Tibial artery (tissue), 4 donors: ENCODE data around the gene SCNN1B.
"Not testable (repeated sequence)": the region's sequence is repeated elsewhere in the genome, so short reads cannot be mapped to it uniquely, and the experiment has no call there.

ENCODE experiments used
- DNase-seq, 2 donors: peaks; one replicate each; pipeline ENCODE4 v3.0.0-alpha.2; 2019
- H3K27ac ChIP-seq, 2 donors: fragments of 200-600 bp; sonication (generic) in 1 of 2; 1 replicate in 1 of 2; 2 replicates in 1 of 2; pipeline ENCODE4 v1.5.1; 2018 to 2019; ENCODE audit warnings: mild to moderate bottlenecking in 1 of 2
- H3K27me3 ChIP-seq, 2 donors: fragments of 200-600 bp; sonication (generic) in 1 of 2; one replicate each; pipeline versions ENCODE4 v1.5.1 to v1.6.0; 2016 to 2019
- H3K36me3 ChIP-seq, 3 donors: fragments of 200-600 bp; sonication (generic) in 2 of 3; one replicate each; pipeline ENCODE4 v1.5.1; 2016 to 2019; ENCODE audit warnings: mild to moderate bottlenecking in 2 of 3
- H3K4me1 ChIP-seq, 4 donors: fragments of 200-600 bp; sonication (generic) in 2 of 4; 1 replicate in 3 of 4; 2 replicates in 1 of 4; pipeline ENCODE4 v1.5.1; 2016 to 2019
- H3K4me3 ChIP-seq, 2 donors: fragments of 200-600 bp; sonication (generic) in 1 of 2; 1 replicate in 1 of 2; 2 replicates in 1 of 2; pipeline ENCODE4 v1.5.1; 2018 to 2019; ENCODE audit warnings: mild to moderate bottlenecking in 2 of 2
- H3K9me3 ChIP-seq, 3 donors: fragments of 200-600 bp; sonication (generic) in 1 of 3; one replicate each; pipeline ENCODE4 v1.5.1; 2016 to 2019
- intact Hi-C: fragments of 100-400 bp; cut with DNase I; formaldehyde crosslinking; loops from one replicate; pipeline ENCODE4 v1.15.0; 2023; ENCODE audit warnings: low total_unique reads
- TF ChIP-seq, protein P1 (sequence below), 2 experiments: fragments of 200-600 bp in 1 of 2; fragments of 450-650 bp in 1 of 2; IDR thresholded peaks; one replicate each; pipeline ENCODE4 v1.5.1; 2017 to 2019; ENCODE audit warnings: antibody characterized with exemption in 2 of 2, mild to moderate bottlenecking in 1 of 2, moderate library complexity in 1 of 2

Gene SCNN1B

DNA sequence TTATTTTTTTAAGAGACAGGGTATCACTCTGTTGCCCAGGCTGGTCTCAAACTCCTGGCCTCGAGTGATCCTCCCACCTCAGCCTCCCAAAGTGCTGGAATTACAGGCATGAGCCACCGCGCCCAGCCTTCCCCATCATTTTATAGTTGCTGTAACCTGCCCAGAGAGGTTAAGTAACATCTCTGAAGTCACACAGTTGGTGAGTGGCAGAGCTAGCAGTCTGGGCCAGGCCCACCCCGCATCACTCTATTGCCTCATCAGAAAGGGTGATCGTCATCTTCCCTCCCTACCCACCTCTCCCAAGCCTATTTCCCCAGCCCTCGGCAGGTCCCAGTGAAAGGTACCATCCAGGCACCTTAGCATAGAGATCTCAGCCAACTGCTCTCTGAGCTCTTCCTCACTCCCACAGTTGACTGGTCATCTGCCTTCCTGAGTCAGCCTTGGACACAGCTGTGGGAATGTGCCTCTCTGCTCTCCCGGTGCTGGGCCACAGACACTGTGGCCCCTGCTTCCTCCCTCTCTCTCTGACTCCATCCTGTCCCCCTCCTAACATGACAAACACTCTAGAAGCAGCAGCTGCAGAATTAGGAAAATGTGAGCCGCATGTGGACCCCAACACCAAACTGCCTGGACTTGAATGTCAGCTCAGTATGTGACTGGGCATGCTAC, 57.1 kb downstream of the SCNN1B start:
- Histone ChIP-seq H3K27me3 (peaks cover 0 to 13% of the 10 kb centered on the region in 2 donors), H3K4me3 (no peak overlapping the region), H3K36me3 (no peaks in the 10 kb centered on the region), H3K27ac (no peak overlapping the region), H3K9me3 (no peaks in the 10 kb centered on the region), H3K4me1 (no peaks in the 10 kb centered on the region)
- TF ChIP-seq, protein P1, sequence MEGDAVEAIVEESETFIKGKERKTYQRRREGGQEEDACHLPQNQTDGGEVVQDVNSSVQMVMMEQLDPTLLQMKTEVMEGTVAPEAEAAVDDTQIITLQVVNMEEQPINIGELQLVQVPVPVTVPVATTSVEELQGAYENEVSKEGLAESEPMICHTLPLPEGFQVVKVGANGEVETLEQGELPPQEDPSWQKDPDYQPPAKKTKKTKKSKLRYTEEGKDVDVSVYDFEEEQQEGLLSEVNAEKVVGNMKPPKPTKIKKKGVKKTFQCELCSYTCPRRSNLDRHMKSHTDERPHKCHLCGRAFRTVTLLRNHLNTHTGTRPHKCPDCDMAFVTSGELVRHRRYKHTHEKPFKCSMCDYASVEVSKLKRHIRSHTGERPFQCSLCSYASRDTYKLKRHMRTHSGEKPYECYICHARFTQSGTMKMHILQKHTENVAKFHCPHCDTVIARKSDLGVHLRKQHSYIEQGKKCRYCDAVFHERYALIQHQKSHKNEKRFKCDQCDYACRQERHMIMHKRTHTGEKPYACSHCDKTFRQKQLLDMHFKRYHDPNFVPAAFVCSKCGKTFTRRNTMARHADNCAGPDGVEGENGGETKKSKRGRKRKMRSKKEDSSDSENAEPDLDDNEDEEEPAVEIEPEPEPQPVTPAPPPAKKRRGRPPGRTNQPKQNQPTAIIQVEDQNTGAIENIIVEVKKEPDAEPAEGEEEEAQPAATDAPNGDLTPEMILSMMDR (IDR thresholded peaks at IDR 0.05): no peak
- intact Hi-C loops: no loop called here
- peak in 1 of 2 donors; percentile 32 for DNase-seq

- no peaks in the 10 kb centered on the region for H3K4me1 ChIP-seq
- TF ChIP-seq, protein P1 (IDR thresholded peaks at IDR 0.05): no peak
- H3K9me3 ChIP-seq: no peaks in the 10 kb centered on the region
- no peak overlapping the region for H3K4me3 ChIP-seq
- DNase-seq: no peak
- H3K36me3 ChIP-seq: no peaks in the 10 kb centered on the region
- H3K27ac ChIP-seq: no peak overlapping the region
- H3K27me3 ChIP-seq: peaks cover 0 to 12% of the 10 kb centered on the region in 2 donors
- intact Hi-C loops: no loop called here
These were observed 60.6 kb downstream of the SCNN1B start for GRCh38 chr16:23362460-23363317.

- H3K27ac ChIP-seq: no peak overlapping the region
- no peaks in the 10 kb centered on the region for H3K9me3 ChIP-seq
- no peaks in the 10 kb centered on the region for H3K4me1 ChIP-seq
- H3K27me3 ChIP-seq: peaks cover 0 to 2% of the 10 kb centered on the region in 2 donors
- TF ChIP-seq, protein P1 (IDR thresholded peaks at IDR 0.05): no peak
- H3K4me3 ChIP-seq: no peak overlapping the region
- H3K36me3 ChIP-seq: no peaks in the 10 kb centered on the region
- intact Hi-C loops: no loop called here
- DNase-seq: no peak
These were observed 63.6 kb downstream of the SCNN1B start for GRCh38 chr16:23365602-23366240.

DNA sequence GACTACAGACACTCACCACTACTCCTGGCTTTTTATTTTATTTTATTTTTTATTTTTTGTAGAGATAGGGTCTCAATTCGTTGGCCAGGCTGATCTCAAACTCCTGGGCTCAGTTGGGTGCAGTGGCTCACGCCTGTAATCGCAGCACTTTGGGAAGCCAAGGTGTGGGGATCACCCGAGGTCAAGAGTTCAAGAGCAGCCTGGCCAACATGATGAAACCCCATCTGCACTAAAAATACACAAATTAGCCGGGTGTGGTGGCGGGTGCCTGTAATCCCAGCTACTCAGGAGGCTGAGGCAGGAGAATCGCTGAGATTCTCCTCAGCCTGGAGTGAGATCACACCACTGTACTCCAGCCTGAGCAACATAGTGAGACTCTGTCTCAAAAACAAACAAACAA, 64.2 kb downstream of the SCNN1B start:
- intact Hi-C loops, H3K4me1 ChIP-seq, H3K27me3 ChIP-seq, H3K9me3 ChIP-seq, H3K36me3 ChIP-seq, H3K4me3 ChIP-seq, H3K27ac ChIP-seq, DNase-seq: not testable (repeated sequence)

GRCh38 chr16:23367564-23367963, 65.5 kb downstream of the SCNN1B start:
- intact Hi-C loops: no loop called here
- Histone ChIP-seq H3K27me3 (peaks cover 0 to 15% of the 10 kb centered on the region in 2 donors), H3K27ac (no peak overlapping the region), H3K36me3 (no peaks in the 10 kb centered on the region), H3K4me1 (no peaks in the 10 kb centered on the region), H3K9me3 (no peaks in the 10 kb centered on the region), H3K4me3 (no peak overlapping the region)
- TF ChIP-seq, protein P1 (IDR thresholded peaks at IDR 0.05): no peak
- DNase-seq: no peak

DNA sequence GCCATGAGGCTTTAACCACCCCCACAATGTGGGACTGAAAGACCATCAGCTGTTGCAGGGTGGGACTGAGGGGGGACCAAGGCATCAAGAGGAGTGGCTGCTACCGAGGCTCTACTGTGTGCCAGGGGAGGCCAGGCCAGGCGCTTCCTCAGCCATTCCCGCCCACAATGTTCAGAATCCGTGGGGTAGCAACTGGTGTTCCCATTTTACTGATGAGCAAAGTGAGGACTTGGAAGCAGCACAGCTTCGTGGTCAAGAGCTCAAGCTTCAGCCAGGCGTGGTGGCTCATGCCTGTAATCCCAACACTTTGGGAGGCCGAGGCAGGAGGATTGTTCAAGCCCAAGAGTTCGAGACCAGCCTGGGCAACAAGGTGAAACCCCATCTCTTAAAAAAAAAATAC, 65.9 kb downstream of the SCNN1B start:
- TF ChIP-seq, protein P1 (IDR thresholded peaks at IDR 0.05): no peak
- no peak overlapping the region for H3K27ac ChIP-seq
- H3K9me3 ChIP-seq: no peaks in the 10 kb centered on the region
- no peaks in the 10 kb centered on the region for H3K36me3 ChIP-seq
- no peak overlapping the region for H3K4me3 ChIP-seq
- H3K27me3 ChIP-seq: peaks cover 0 to 15% of the 10 kb centered on the region in 2 donors
- DNase-seq: no peak
- no peaks in the 10 kb centered on the region for H3K4me1 ChIP-seq
- intact Hi-C loops: no loop called here
